HepG2 (cell line): ENCODE results near the gene MEX3B. TPM values are rescaled to one million over a fixed set of nuclear protein-coding genes. Genes with fewer than 3 reads are reported as not detected.

Experiments
- HOXA3 ChIP-seq: sonication (generic); formaldehyde crosslinking; IDR thresholded peaks from 2 replicates; pipeline ENCODE4 v1.5.0; 2020; ENCODE audit warnings: missing genetic modification reagents
- HOXD1 ChIP-seq: sonication (generic); formaldehyde crosslinking; IDR thresholded peaks from 2 replicates; pipeline ENCODE4 v1.5.0; 2020; ENCODE audit warnings: missing genetic modification reagents
- TBX2 ChIP-seq: sonication (generic); formaldehyde crosslinking; IDR thresholded peaks from 2 replicates; pipeline ENCODE4 v1.5.0; 2020; ENCODE audit warnings: missing genetic modification reagents, mild to moderate bottlenecking, borderline replicate concordance
- ZFP82 ChIP-seq: sonication (generic); formaldehyde crosslinking; IDR thresholded peaks from 2 replicates; pipeline ENCODE4 v1.5.1; 2020; ENCODE audit warnings: mild to moderate bottlenecking, missing genetic modification reagents, borderline replicate concordance
- ZNF142 ChIP-seq: sonication (generic); formaldehyde crosslinking; IDR thresholded peaks from 2 replicates; pipeline ENCODE4 v1.4.0; 2020; ENCODE audit warnings: missing genetic modification reagents
- ZNF556 ChIP-seq: sonication (generic); formaldehyde crosslinking; IDR thresholded peaks from 2 replicates; pipeline ENCODE4 v1.4.0; 2020; ENCODE audit warnings: mild to moderate bottlenecking, missing genetic modification reagents, borderline replicate concordance
- ZNF747 ChIP-seq: sonication (generic); formaldehyde crosslinking; IDR thresholded peaks from 2 replicates; pipeline ENCODE4 v1.8.1; 2023; ENCODE audit warnings: missing genetic modification reagents, mild to moderate bottlenecking, borderline replicate concordance
- polyA plus RNA-seq, 8 experiments: library from polyadenylated mRNA; depleted of rRNA in 3 of 8; stranded (reverse) in 7 of 8; unstranded in 1 of 8; fragments of >200 nt; fragmentation: Illumina TruSeq in 4 of 8; extraction: Trizol in 4 of 8; gene quantifications; 2 replicates each; pipeline versions ENCODE4 v1.2.1 to v1.2.3, GENCODE V29; 2011 to 2016; ENCODE audit warnings: low read depth in 4 of 8, missing spikeins in 1 of 8, mixed read lengths in 1 of 8; ENCODE audit not compliant: insufficient read depth in 1 of 8
- total RNA-seq, 5 experiments: library from RNA; depleted of rRNA; stranded (reverse); fragments of >200 nt; fragmentation: Illumina TruSeq; extraction: Trizol; gene quantifications; 2 replicates each; pipeline ENCODE4 v1.2.3, GENCODE V29; 2016; ENCODE audit warnings: low read depth in 1 of 5

Gene MEX3B
- total and polyA plus RNA-seq, 2 of the 13 experiments (the other 11 are each of a cell fraction or from before 2014, with no cell fraction given) = 0.48 to 0.62 TPM

DNA sequence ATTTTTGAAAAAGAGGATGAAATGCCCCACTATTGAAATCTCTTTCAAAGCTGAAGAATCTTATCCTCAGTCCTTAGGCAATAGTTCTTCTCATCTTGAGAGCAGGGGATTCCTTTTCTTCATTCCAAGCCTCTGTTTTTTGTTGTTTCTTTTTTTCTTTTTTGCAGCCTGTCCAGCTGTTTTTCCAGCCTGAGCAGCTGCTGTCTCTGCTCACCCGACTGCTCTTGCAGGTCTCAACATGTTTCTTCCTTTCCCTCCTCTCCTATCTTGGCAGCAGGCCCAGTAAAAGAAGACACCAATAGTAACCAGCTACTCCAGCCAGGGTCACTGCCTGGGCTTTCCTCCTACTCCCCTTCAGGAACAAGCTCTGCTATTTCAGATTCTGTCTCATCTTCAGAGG lies 23.8 kb downstream of the MEX3B start (continued):
- TF ChIP-seq ZNF142 (no peak), HOXA3 (CRISPR knock-in tag) (no peak), HOXD1 (no peak), ZFP82 (CRISPR knock-in tag) (no peak), TBX2 (CRISPR knock-in tag) (no peak), ZNF747 (CRISPR knock-in tag) (no peak), ZNF556 (CRISPR knock-in tag) (no peak)
